BLaER1 (cell line): Measurements from ENCODE around the gene GGT7.
"Not testable (repeated sequence)": the region's sequence is repeated elsewhere in the genome, so short reads cannot be mapped to it uniquely, and the experiment has no call there.

Experiments
- H3K27ac ChIP-seq: shearing (Covaris generic); formaldehyde crosslinking; 2 replicates; pipeline ENCODE4 v1.8.1; 2022
- H3K27me3 ChIP-seq: shearing (Covaris generic); formaldehyde crosslinking; 2 replicates; pipeline ENCODE4 v1.8.1; 2022
- H3K36me3 ChIP-seq: shearing (Covaris generic); formaldehyde crosslinking; 2 replicates; pipeline ENCODE4 v1.8.1; 2022
- H3K4me1 ChIP-seq: shearing (Covaris generic); formaldehyde crosslinking; 2 replicates; pipeline ENCODE4 v1.8.1; 2022
- H3K4me2 ChIP-seq: shearing (Covaris generic); formaldehyde crosslinking; 2 replicates; pipeline ENCODE4 v1.8.1; 2022
- H3K4me3 ChIP-seq: shearing (Covaris generic); formaldehyde crosslinking; 2 replicates; pipeline ENCODE4 v1.8.1; 2022
- H3K9ac ChIP-seq: shearing (Covaris generic); formaldehyde crosslinking; 2 replicates; pipeline ENCODE4 v1.8.1; 2022
- H3K9me3 ChIP-seq: shearing (Covaris generic); formaldehyde crosslinking; 2 replicates; pipeline ENCODE4 v1.8.1; 2022
- H4K20me1 ChIP-seq: shearing (Covaris generic); formaldehyde crosslinking; 2 replicates; pipeline ENCODE4 v1.8.1; 2022
- Cebpa-rat ChIP-seq: shearing (Covaris generic); IDR thresholded peaks from 2 replicates; pipeline ENCODE4 v1.8.1; 2022

Gene GGT7, protein sequence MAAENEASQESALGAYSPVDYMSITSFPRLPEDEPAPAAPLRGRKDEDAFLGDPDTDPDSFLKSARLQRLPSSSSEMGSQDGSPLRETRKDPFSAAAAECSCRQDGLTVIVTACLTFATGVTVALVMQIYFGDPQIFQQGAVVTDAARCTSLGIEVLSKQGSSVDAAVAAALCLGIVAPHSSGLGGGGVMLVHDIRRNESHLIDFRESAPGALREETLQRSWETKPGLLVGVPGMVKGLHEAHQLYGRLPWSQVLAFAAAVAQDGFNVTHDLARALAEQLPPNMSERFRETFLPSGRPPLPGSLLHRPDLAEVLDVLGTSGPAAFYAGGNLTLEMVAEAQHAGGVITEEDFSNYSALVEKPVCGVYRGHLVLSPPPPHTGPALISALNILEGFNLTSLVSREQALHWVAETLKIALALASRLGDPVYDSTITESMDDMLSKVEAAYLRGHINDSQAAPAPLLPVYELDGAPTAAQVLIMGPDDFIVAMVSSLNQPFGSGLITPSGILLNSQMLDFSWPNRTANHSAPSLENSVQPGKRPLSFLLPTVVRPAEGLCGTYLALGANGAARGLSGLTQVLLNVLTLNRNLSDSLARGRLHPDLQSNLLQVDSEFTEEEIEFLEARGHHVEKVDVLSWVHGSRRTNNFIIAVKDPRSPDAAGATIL

DNA sequence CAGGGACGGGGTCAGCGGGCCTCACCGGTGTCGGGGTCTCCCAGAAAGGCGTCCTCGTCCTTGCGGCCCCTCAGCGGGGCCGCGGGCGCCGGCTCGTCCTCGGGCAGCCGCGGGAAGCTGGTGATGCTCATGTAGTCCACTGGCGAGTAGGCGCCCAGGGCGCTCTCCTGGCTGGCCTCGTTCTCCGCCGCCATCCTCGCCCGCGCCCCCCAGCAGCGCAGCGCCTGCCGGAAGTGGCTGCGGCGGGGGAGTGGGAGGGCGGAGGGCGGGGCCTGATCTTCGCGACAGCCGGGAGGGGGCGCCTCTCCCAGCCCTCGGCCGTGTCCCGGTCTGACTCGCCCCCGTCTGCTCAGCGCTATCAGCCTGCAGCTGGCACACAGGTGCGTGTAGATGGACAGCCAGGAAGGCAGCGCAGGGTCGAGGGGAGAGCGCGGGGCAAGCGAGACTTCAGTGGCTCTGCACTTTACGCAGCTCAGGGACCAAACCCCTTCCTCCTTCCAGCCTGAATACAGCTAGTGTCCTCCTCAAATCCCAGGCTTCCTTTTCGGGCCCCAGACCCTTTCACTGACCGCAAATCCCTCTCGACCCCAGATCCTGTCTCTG is at the start of gene GGT7:
Gene GGT7 (minus strand): TSS at position 235 of the 603 bp plus-strand sequence. CDS start 41 bp downstream, at position 194.
- 0 out of 2 replicates have a peak, but pooled peaks cover 3% of the 10 kb centered on the region for H3K27me3 ChIP-seq
- H3K9me3 ChIP-seq, result no peaks in the 10 kb centered on the region
- no peak within 1 kb of the TSS for H3K9ac ChIP-seq
- H3K27ac ChIP-seq, result no peak within 1 kb of the TSS
- H3K36me3 ChIP-seq, result no peaks in the 10 kb centered on the region
- peak within 1 kb of the TSS; percentile 44; the same call in 1 of the 2 replicates for H3K4me3 ChIP-seq
- TF ChIP-seq Cebpa-rat, result no peak
- no peaks in the 10 kb centered on the region for H4K20me1 ChIP-seq
- H3K4me2 ChIP-seq, result peak within 1 kb of the TSS; percentile 79
- H3K4me1 ChIP-seq, result peaks cover 26% of the 10 kb centered on the region

DNA sequence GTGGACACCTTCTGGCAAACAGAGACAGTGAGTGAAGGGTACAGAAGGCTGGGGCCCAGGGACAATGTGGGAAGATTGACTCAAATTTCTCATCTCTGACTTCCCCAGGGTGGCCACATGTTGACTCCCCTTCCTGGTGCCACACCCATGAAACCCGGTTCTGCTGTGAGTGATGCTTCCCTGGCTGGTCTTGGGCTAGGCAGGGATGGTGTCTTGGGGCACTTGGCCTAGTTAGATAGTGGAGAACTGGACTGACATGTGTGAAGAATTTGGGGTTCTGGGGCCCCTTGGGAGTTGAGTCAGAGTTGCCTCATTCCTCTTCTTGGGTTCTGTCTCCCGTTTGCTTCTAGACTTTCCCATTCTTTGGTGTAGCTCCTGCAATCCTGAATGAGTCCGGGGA is 48.8 kb upstream of the GGT7 start:
- H3K9me3 ChIP-seq, result no peaks in the 10 kb centered on the region
- 0 out of 2 replicates have a peak, but pooled peaks cover 6% of the 10 kb centered on the region for H3K4me1 ChIP-seq
- H3K9ac ChIP-seq, result no peak overlapping the region
- TF ChIP-seq Cebpa-rat, result no peak
- H3K4me2 ChIP-seq, result no peak overlapping the region
- no peaks in the 10 kb centered on the region for H4K20me1 ChIP-seq
- no peak overlapping the region for H3K27ac ChIP-seq
- peaks cover 75% of the 10 kb centered on the region for H3K36me3 ChIP-seq
- H3K4me3 ChIP-seq, result no peak overlapping the region
- no peaks in the 10 kb centered on the region for H3K27me3 ChIP-seq

DNA sequence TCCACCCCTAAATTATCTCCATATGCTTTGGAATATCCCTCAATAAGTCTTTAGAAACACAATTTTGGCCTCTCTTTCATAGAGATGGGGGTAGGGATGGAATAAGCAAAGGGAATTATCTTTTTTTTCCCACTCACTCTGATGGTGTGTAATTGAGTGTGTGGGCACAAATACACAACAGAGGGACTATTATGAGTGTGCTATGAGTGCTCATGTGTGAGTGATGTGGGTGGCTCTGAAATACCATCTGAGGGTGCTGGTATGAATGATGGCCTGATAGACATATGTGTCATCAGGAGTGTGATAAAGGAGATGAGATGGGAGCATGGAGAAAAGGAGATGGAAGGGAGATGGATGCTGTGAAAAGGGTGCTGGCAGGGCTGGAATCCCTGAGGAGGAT is 47.4 kb upstream of the GGT7 start:
- Histone ChIP-seq H3K36me3 (peaks cover 61% of the 10 kb centered on the region), H3K27ac (no peak overlapping the region), H3K9me3 (no peaks in the 10 kb centered on the region), H4K20me1 (no peaks in the 10 kb centered on the region), H3K4me1 (no peaks in the 10 kb centered on the region), H3K27me3 (no peaks in the 10 kb centered on the region), H3K4me3 (no peak overlapping the region), H3K4me2 (no peak overlapping the region), H3K9ac (no peak overlapping the region)
- no peak for TF ChIP-seq Cebpa-rat

DNA sequence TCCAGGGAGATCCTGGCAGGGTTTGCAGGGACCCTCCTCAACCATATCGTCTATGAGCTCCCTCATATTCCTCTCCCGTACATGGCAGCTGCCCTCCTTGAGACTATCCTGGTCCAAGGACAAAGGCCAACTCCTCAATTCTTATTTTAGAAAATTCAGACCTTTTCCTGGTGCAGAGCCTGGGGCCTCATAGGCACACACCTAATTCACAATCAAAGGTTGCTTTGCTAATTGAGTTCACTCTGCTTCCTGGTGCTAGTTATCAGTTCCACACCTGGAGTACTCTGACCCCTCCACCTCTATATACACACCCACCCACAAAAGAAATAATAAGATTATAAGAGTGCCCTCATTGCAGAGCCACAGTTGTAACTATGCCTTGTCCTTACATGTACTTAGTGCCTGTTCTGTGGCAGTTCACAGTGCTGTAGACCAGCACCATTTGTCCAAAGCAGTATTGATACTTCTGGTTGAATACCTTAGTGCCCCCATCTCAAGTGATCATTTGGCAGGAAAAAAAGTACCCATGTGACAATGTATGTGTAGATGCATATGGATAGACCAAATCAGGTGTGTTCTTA is 44.2 kb upstream of the GGT7 start:
- Histone ChIP-seq H3K4me3 (no peak overlapping the region), H3K4me2 (no peak overlapping the region), H4K20me1 (no peaks in the 10 kb centered on the region), H3K27me3 (no peaks in the 10 kb centered on the region), H3K9me3 (no peaks in the 10 kb centered on the region), H3K27ac (no peak overlapping the region), H3K4me1 (no peaks in the 10 kb centered on the region), H3K36me3 (peaks cover 40% of the 10 kb centered on the region), H3K9ac (no peak overlapping the region)
- TF ChIP-seq Cebpa-rat, result no peak

DNA sequence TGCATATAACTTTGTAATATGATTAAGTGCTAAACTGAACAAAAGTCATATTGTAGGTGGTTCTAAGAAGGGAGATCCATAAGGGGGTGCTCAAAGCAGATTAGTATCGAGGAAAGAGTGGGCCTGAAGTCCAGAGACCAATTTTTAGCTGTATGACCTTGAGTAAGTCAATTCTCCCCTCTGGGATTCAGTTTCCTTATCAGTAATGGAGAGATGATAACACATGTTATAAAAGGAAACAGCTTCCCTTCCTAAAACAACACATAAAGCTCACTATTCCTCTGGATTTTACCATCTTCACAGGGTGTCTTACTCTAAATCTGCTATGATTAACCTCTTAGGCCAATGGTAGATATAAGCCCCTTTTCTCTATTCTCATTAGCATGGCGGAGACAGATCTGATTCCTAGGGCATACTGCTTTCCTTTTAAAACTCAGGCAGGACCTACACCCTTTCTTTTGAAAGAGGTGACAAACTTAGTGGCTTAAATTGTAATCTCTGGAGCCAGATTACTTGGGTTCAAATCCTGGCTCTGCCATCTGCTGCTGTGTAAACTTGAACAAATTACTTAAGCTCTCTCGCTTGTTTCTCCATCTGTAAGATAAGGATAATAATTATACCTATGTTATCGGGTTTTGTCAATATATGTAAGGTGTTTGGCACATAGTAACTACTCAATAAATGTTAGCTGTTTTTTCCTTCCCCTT is 43.2 kb upstream of the GGT7 start:
- Histone ChIP-seq H3K4me1 (no peaks in the 10 kb centered on the region), H3K9me3 (no peaks in the 10 kb centered on the region), H4K20me1 (no peaks in the 10 kb centered on the region), H3K4me2 (no peak overlapping the region), H3K4me3 (no peak overlapping the region), H3K27ac (no peak overlapping the region), H3K27me3 (no peaks in the 10 kb centered on the region), H3K9ac (no peak overlapping the region), H3K36me3 (peaks cover 30% of the 10 kb centered on the region)
- no peak for TF ChIP-seq Cebpa-rat

DNA sequence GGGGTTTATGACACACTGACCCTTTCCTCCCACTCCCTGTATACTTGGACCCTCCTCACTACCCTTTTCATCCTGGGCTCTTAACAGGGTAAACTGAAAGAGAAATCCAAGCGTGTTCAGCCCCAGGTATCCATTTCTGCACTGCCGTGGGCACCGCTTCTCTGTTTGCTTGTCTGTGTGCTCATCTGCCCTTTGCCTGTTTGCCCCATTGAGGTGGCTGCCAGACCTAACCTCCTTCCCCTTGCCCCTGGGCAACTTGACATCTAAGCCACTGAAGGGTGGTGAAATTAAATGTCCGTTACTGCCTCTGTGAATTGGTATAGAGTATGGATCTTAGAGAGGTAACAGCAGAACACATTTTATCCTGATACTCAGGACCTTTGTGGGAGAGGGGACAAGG is 42.5 kb upstream of the GGT7 start:
- Histone ChIP-seq H3K4me1 (no peaks in the 10 kb centered on the region), H3K27me3 (no peaks in the 10 kb centered on the region), H3K36me3 (peaks cover 23% of the 10 kb centered on the region), H3K4me3 (no peak overlapping the region), H3K9me3 (no peaks in the 10 kb centered on the region), H4K20me1 (no peaks in the 10 kb centered on the region), H3K27ac (no peak overlapping the region), H3K4me2 (no peak overlapping the region), H3K9ac (no peak overlapping the region)
- TF ChIP-seq Cebpa-rat, result no peak

DNA sequence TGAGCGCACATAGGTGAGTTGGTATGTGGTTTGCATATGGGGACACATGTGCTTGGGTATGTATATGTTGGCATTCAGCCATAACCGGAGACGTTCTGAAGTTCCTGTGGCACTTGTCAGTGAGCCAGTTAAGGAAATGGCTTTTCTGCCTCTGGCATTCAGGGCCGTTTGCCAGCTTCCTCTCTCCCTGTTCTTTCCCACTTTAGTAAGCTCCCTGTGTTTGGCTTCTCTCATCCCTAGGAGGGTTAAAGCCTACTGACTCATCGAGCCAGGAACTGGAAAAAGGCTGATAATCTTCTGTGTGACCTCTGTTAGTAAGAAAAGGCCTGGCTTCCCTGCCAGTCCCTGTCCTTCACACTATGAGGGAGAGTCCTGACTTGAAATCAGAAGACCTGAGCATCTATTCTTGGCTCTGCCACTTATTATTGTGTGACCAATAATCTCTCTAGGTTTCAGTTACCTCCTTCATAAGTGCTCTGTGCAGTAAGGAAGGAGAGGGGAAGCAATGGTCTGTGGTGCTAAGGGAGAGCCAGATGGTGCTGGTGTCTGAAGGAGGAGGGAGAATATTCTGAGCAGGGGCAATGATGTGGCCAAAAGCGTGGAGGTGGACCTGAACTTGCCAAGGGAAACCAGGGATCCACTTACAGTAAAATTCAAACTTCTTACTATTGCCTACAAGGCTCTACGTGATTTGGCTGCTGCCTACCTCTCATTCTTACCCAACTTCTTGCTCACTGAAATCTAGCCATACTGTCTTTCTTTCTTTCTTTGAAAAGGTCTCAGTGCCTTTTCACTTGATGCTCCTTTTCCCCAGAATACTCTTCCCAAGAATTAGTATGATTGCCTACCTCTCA is 35.2 kb upstream of the GGT7 start:
- no peaks in the 10 kb centered on the region for H3K36me3 ChIP-seq
- no peaks in the 10 kb centered on the region for H3K27me3 ChIP-seq
- no peak overlapping the region for H3K27ac ChIP-seq
- no peak overlapping the region for H3K9ac ChIP-seq
- H3K9me3 ChIP-seq, result no peaks in the 10 kb centered on the region
- H4K20me1 ChIP-seq, result no peaks in the 10 kb centered on the region
- H3K4me1 ChIP-seq, result peaks cover 10% of the 10 kb centered on the region
- peak overlapping the region; percentile 21; the same call in 1 of the 2 replicates for H3K4me2 ChIP-seq
- H3K4me3 ChIP-seq, result no peak overlapping the region
- no peak for TF ChIP-seq Cebpa-rat

DNA sequence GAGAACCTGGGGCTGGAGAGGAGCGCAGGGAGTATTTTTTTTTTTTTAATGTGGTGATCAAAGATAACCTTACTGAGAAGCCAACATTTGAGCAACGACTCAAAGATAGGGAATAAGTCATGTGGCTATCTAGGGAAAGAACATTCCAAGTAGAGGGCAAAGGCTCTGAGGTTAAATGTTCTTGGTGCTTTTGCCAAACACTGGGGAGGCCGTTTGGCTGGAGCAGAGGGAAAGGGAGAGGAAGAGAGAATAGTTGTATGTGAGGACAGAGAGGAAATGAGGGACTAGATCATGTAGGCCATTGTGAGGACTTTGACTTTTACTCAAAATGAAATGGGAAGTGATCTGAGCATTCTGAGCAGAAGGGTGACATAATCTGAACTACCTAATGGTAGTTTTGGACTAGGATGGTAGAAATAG is 31.6 kb upstream of the GGT7 start:
- no peak for TF ChIP-seq Cebpa-rat
- Histone ChIP-seq H3K4me1 (peaks cover 10% of the 10 kb centered on the region), H3K27me3 (no peaks in the 10 kb centered on the region), H3K9ac (no peak overlapping the region), H4K20me1 (no peaks in the 10 kb centered on the region), H3K4me2 (no peak overlapping the region), H3K36me3 (no peaks in the 10 kb centered on the region), H3K27ac (no peak overlapping the region), H3K9me3 (peaks cover 7% of the 10 kb centered on the region; the same call in 1 of the 2 replicates), H3K4me3 (no peak overlapping the region)

DNA sequence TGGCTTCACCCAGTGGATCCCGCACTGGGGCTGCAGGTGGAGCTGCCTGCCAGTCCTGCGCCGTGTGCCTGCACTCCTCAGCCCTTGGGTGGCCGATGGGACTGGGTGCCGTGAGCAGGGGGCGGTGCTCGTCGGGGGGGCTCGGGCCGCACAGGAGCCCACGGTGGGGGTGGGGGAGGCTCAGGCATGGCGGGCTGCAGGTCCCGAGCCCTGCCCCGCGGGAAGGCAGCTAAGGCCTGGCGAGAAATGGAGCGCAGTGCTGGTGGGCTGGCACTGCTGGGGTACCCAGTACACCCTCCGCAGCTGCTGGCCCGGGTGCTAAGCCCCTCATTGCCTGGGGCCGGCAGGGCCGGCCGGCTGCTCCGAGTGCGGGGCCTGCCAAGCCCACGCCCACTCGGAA is 26.1 kb upstream of the GGT7 start:
- not testable (repeated sequence) for H3K27ac ChIP-seq, H3K4me3 ChIP-seq, H3K36me3 ChIP-seq, H4K20me1 ChIP-seq, H3K4me2 ChIP-seq, H3K9ac ChIP-seq, H3K9me3 ChIP-seq, H3K4me1 ChIP-seq, H3K27me3 ChIP-seq

DNA sequence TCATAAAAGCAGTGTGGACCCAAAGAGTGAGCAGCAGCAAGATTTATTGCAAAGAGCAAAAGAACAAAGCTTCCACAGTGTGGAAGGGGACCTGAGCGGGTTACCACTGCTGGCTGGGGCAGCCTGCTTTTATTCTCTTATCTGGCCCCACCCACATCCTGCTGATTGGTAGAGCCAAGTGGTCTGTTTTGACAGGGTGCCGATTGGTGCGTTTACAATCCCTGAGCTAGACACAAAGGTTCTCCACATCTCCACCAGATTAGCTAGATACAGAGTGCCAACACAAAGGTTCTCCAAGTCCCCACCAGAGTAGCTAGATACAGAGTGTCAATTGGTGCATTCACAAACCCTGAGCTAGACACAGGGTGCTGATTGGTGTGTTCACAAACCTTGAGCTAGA is 25.5 kb upstream of the GGT7 start:
- not testable (repeated sequence) for H3K9me3 ChIP-seq, H3K9ac ChIP-seq, H4K20me1 ChIP-seq, H3K4me1 ChIP-seq, H3K4me3 ChIP-seq, H3K27ac ChIP-seq, H3K4me2 ChIP-seq, H3K27me3 ChIP-seq, H3K36me3 ChIP-seq
